Body of pancreas (tissue), 4 donors: Measurements from ENCODE around the gene EGLN3. TPM values are rescaled to one million over a fixed set of nuclear protein-coding genes. Genes with fewer than 3 reads are reported as not detected.

Source experiments
- ATAC-seq: fragments of 150-250 bp; one replicate; pipeline ENCODE4 v1.9.1; 2016
- DNase-seq, 4 donors: peaks; one replicate each; pipeline ENCODE4 v3.0.0-alpha.2; 2019
- H3K27ac ChIP-seq, 4 donors: fragments of 200-600 bp; sonication (generic); 1 replicate in 3 of 4; 2 replicates in 1 of 4; pipeline versions ENCODE4 v1.5.1 to v1.6.1; 2016 to 2019; ENCODE audit warnings: mild to moderate bottlenecking in 1 of 4, mixed read lengths in 1 of 4, moderate library complexity in 1 of 4
- H3K27me3 ChIP-seq, 2 donors: fragments of 200-600 bp; sonication (generic); one replicate each; pipeline ENCODE4 v1.6.0; 2016; ENCODE audit warnings: mild to moderate bottlenecking in 1 of 2
- H3K36me3 ChIP-seq, 2 donors: fragments of 200-600 bp; sonication (generic); replicated peaks in 1 of 2; 2 replicates each; pipeline ENCODE4 v1.5.1; 2016; ENCODE audit warnings: low read depth in 2 of 2; ENCODE audit not compliant: insufficient read depth in 1 of 2
- H3K4me1 ChIP-seq: fragments of 200-600 bp; sonication (generic); one replicate; pipeline ENCODE4 v1.6.0; 2016
- H3K4me3 ChIP-seq, 2 donors: fragments of 200-600 bp; sonication (generic); 1 replicate in 1 of 2; 2 replicates in 1 of 2; pipeline ENCODE4 v1.5.1; 2016 to 2019
- H3K9me3 ChIP-seq, 3 donors: fragments of 200-600 bp; sonication (generic); 1 replicate in 2 of 3; 2 replicates in 1 of 3; pipeline ENCODE4 v1.5.1; 2016
- CTCF ChIP-seq, 7 experiments: fragments of 450-650 bp in 4 of 7; fragments of 200-600 bp in 3 of 7; sonication (generic) in 3 of 7; IDR thresholded peaks; one replicate each; pipeline ENCODE4 v1.5.1; 2016 to 2019; ENCODE audit warnings: antibody characterized with exemption in 7 of 7
- POLR2A ChIP-seq, 3 donors: fragments of 450-650 bp; IDR thresholded peaks; one replicate each; pipeline ENCODE4 v1.6.1; 2016; ENCODE audit warnings: antibody characterized with exemption in 3 of 3, mild to moderate bottlenecking in 2 of 3
- WGBS, 2 donors: methylation state at CpG; one replicate each; pipeline ENCODE4 v1.1.5; 2017; 5-methylcytosine and 5-hydroxymethylcytosine counted together
- intact Hi-C: fragments of 100-400 bp; cut with DNase I; formaldehyde crosslinking; loops from one replicate; pipeline ENCODE4 v1.15.1; 2023
- total RNA-seq, 2 donors: library from RNA; depleted of rRNA; stranded (reverse); fragments of >200 nt; gene quantifications; one replicate each; pipeline ENCODE4 v1.1.0, GENCODE V29; 2016

EGLN3 gene
- total RNA-seq, 2 donors from 2014 or later, result 2.0 to 7.0 TPM

GRCh38 chr14:33958605-33959226 lies 7.8 kb upstream of the EGLN3 start:
- Histone ChIP-seq H3K9me3 (no peaks in the 10 kb centered on the region), H3K27me3 (no peaks in the 10 kb centered on the region), H3K4me1 (peaks cover 6% of the 10 kb centered on the region), H3K36me3 (no peaks in the 10 kb centered on the region), H3K4me3 (no peak overlapping the region), H3K27ac (no peak overlapping the region)
- intact Hi-C loops, result loop anchor here (10.0 kb wide), 1 partner anchor 106 kb away; no protein-coding TSS in a partner anchor
- TF ChIP-seq POLR2A (IDR thresholded peaks at IDR 0.05) (no peak), CTCF (IDR thresholded peaks at IDR 0.05) (no peak)
- DNase-seq, result no peak
- ATAC-seq, result no peak
- whole genome bisulfite sequencing, 2 donors, result 75 to 82% methylated on average over 7 of the region's 7 CpGs

- no peak overlapping the region for H3K4me3 ChIP-seq
- TF ChIP-seq CTCF (IDR thresholded peaks at IDR 0.05) (no peak), POLR2A (IDR thresholded peaks at IDR 0.05) (no peak)
- H3K4me1 ChIP-seq, result peaks cover 6% of the 10 kb centered on the region
- H3K9me3 ChIP-seq, result no peaks in the 10 kb centered on the region
- no peaks in the 10 kb centered on the region for H3K36me3 ChIP-seq
- no peak for DNase-seq
- H3K27ac ChIP-seq, result no peak overlapping the region
- ATAC-seq, result no peak
- intact Hi-C loops, result loop anchor here (10.0 kb wide), 1 partner anchor 107 kb away; no protein-coding TSS in a partner anchor
- 76 to 93% methylated on average over 3 of the region's 3 CpGs for WGBS, 2 donors
- H3K27me3 ChIP-seq, result no peaks in the 10 kb centered on the region
Observed at GRCh38 chr14:33957993-33958392, 7.1 kb upstream of the EGLN3 start.

- no peak for ATAC-seq
- Histone ChIP-seq H3K36me3 (no peaks in the 10 kb centered on the region), H3K4me3 (no peak overlapping the region), H3K27me3 (no peaks in the 10 kb centered on the region), H3K4me1 (peaks cover 6% of the 10 kb centered on the region), H3K9me3 (no peaks in the 10 kb centered on the region), H3K27ac (no peak overlapping the region)
- TF ChIP-seq CTCF (IDR thresholded peaks at IDR 0.05) (no peak), POLR2A (IDR thresholded peaks at IDR 0.05) (no peak)
- intact Hi-C loops, result loop anchor here (10.0 kb wide), 1 partner anchor 108 kb away; no protein-coding TSS in a partner anchor
- WGBS, 2 donors, result 89% methylated on average over 6 of the region's 6 CpGs
- no peak for DNase-seq
Observed at GRCh38 chr14:33957299-33957698, 6.4 kb upstream of the EGLN3 start.

GRCh38 chr14:33956640-33957039 lies 5.8 kb upstream of the EGLN3 start:
- TF ChIP-seq POLR2A (IDR thresholded peaks at IDR 0.05) (no peak), CTCF (IDR thresholded peaks at IDR 0.05) (no peak)
- intact Hi-C loops, result loop anchor here (10.0 kb wide), 1 partner anchor 108 kb away; no protein-coding TSS in a partner anchor
- ATAC-seq, result no peak
- no peaks in the 10 kb centered on the region for H3K36me3 ChIP-seq
- no peak overlapping the region for H3K4me3 ChIP-seq
- DNase-seq, result no peak
- WGBS, 2 donors, result 78 to 84% methylated on average over 2 of the region's 2 CpGs
- H3K27me3 ChIP-seq, result no peaks in the 10 kb centered on the region
- H3K27ac ChIP-seq, result no peak overlapping the region
- H3K9me3 ChIP-seq, result no peaks in the 10 kb centered on the region
- peaks cover 6% of the 10 kb centered on the region for H3K4me1 ChIP-seq
